SK-N-SH (cell line): ENCODE results near the gene P2RY12. TPM values are rescaled to one million over a fixed set of nuclear protein-coding genes. Genes with fewer than 3 reads are reported as not detected.

Experiments used
- CTCF ChIA-PET: fragments of 300-600, 350-600 bp; formaldehyde crosslinking; extraction: SDS; loops from one replicate; lab custom pipeline; 2021; lab: Yijun Ruan, JAX
- POLR2A ChIA-PET: fragments of 350-600 bp; sonication (Branson Sonifier 250); formaldehyde crosslinking; extraction: SDS; loops from one replicate; lab custom pipeline; 2020; ENCODE audit warnings: antibody characterized with exemption, inconsistent platforms; lab: Yijun Ruan, JAX
- DNase-seq: peaks from one replicate; pipeline ENCODE4 v3.0.0; 2012
- H2AFZ ChIP-seq: fragments of 200-600 bp; sonication (generic); 2 replicates; pipeline ENCODE4 v1.8.1; 2016; ENCODE audit warnings: antibody characterized with exemption, mild to moderate bottlenecking, low read depth
- H3F3A ChIP-seq: fragments of 200-600 bp; sonication (generic); replicated peaks from 2 replicates; pipeline ENCODE3; 2016; ENCODE audit warnings: antibody characterized with exemption, mild to moderate bottlenecking; ENCODE audit not compliant: insufficient read depth
- H3K27ac ChIP-seq, 2 experiments: fragments of 200-500 bp in 1 of 2; fragments of 200-600 bp in 1 of 2; sonication (Bioruptor generic) in 1 of 2; sonication (generic), shearing (Covaris generic) in 1 of 2; 2 replicates each; pipeline versions ENCODE4 v1.5.1 to v1.6.1; 2014 to 2016; ENCODE audit warnings: low read depth in 2 of 2, inconsistent platforms in 1 of 2, low read length in 1 of 2, mild to moderate bottlenecking in 1 of 2, mixed read lengths in 1 of 2
- H3K27me3 ChIP-seq: fragments of 200-600 bp; sonication (generic), shearing (Covaris generic); 2 replicates; pipeline ENCODE4 v1.6.1; 2016; ENCODE audit warnings: mixed run types; ENCODE audit not compliant: insufficient read depth
- H3K36me3 ChIP-seq, 2 experiments: fragments of 200-500 bp in 1 of 2; fragments of 200-600 bp in 1 of 2; sonication (Bioruptor generic) in 1 of 2; sonication (generic) in 1 of 2; replicated peaks in 1 of 2; 2 replicates each; pipeline versions ENCODE3 to v1.5.1; 2014 to 2016; ENCODE audit warnings: low read length in 1 of 2, mild to moderate bottlenecking in 1 of 2; ENCODE audit not compliant: insufficient read depth in 2 of 2, control insufficient read depth in 1 of 2
- H3K4me1 ChIP-seq, 2 experiments: fragments of 200-500 bp in 1 of 2; fragments of 200-600 bp in 1 of 2; sonication (Bioruptor generic) in 1 of 2; sonication (generic), shearing (Covaris generic) in 1 of 2; 2 replicates each; pipeline versions ENCODE4 v1.5.1 to v1.6.1; 2014 to 2016; ENCODE audit warnings: low read depth in 1 of 2, low read length in 1 of 2, mixed run types in 1 of 2; ENCODE audit not compliant: insufficient read depth in 2 of 2, control insufficient read depth in 1 of 2
- H3K4me2 ChIP-seq: fragments of 200-600 bp; sonication (generic), shearing (Covaris generic); 2 replicates; pipeline ENCODE4 v1.6.1; 2017; ENCODE audit warnings: mixed run types
- H3K4me3 ChIP-seq, 2 experiments: fragments of 200-500 bp in 1 of 2; fragments of 200-600 bp in 1 of 2; sonication (Bioruptor generic) in 1 of 2; sonication (generic), shearing (Covaris generic) in 1 of 2; 2 replicates each; pipeline versions ENCODE4 v1.5.1 to v1.8.1; 2014 to 2016; ENCODE audit warnings: low read depth in 2 of 2, inconsistent platforms in 1 of 2, low read length in 1 of 2, mild to moderate bottlenecking in 1 of 2, mixed read lengths in 1 of 2, moderate library complexity in 1 of 2
- H3K79me2 ChIP-seq: fragments of 200-600 bp; sonication (generic); 2 replicates; pipeline ENCODE4 v1.8.1; 2017; ENCODE audit warnings: mild to moderate bottlenecking; ENCODE audit not compliant: insufficient read depth
- H3K9ac ChIP-seq: fragments of 200-600 bp; sonication (generic); 2 replicates; pipeline ENCODE4 v1.6.1; 2017; ENCODE audit warnings: mixed run types
- H3K9me2 ChIP-seq: fragments of 200-600 bp; sonication (generic); 2 replicates; pipeline ENCODE4 v1.6.1; 2017; ENCODE audit warnings: mixed run types
- H3K9me3 ChIP-seq: fragments of 200-600 bp; sonication (generic); 2 replicates; pipeline ENCODE4 v1.6.1; 2017; ENCODE audit warnings: mixed run types, mild to moderate bottlenecking, moderate library complexity
- H4K20me1 ChIP-seq: fragments of 200-600 bp; sonication (generic); 2 replicates; pipeline ENCODE4 v1.6.1; 2017; ENCODE audit warnings: mild to moderate bottlenecking, mixed run types; ENCODE audit not compliant: insufficient read depth
- EP300 ChIP-seq, 2 experiments: IDR thresholded peaks; 2 replicates each; pipeline versions ENCODE4 v1.4.0 to v1.6.1; 2012; ENCODE audit warnings: borderline replicate concordance in 1 of 2, low read depth in 1 of 2, low read length in 1 of 2
- EZH2phosphoT487 ChIP-seq: fragments of 200-600 bp; sonication (generic); IDR thresholded peaks from 2 replicates; pipeline ENCODE4 v1.6.1; 2017; ENCODE audit warnings: low read depth, mixed run types, mild to moderate bottlenecking, antibody characterized with exemption, moderate library complexity, borderline replicate concordance
- FOXM1 ChIP-seq: IDR thresholded peaks from 2 replicates; pipeline ENCODE4 v1.4.0; 2012; ENCODE audit warnings: low read depth, mild to moderate bottlenecking
- GABPA ChIP-seq: IDR thresholded peaks from 2 replicates; pipeline ENCODE4 v1.4.0; 2012; ENCODE audit warnings: low read depth, mild to moderate bottlenecking
- GATA2 ChIP-seq: sonication (generic); formaldehyde crosslinking; IDR thresholded peaks from 2 replicates; pipeline ENCODE4 v1.5.0; 2020; ENCODE audit warnings: mild to moderate bottlenecking, missing genetic modification reagents
- JUND ChIP-seq: IDR thresholded peaks from 2 replicates; pipeline ENCODE4 v1.4.0; 2012
- MEF2A ChIP-seq: IDR thresholded peaks from 2 replicates; pipeline ENCODE4 v1.4.0; 2012; ENCODE audit warnings: low read depth, borderline replicate concordance
- MXI1 ChIP-seq: IDR thresholded peaks from 2 replicates; pipeline ENCODE4 v1.6.1; 2012; ENCODE audit warnings: mild to moderate bottlenecking, low read depth, low read length, improper control_type of control experiment
- NFIC ChIP-seq: IDR thresholded peaks from 2 replicates; pipeline ENCODE4 v1.4.0; 2012; ENCODE audit warnings: borderline replicate concordance
- NRF1 ChIP-seq: IDR thresholded peaks from 2 replicates; pipeline ENCODE4 v1.6.1; 2012; ENCODE audit warnings: low read depth, mild to moderate bottlenecking, low read length
- RCOR1 ChIP-seq: fragments of 150-350 bp; IDR thresholded peaks from 2 replicates; pipeline ENCODE4 v1.6.1; 2017; ENCODE audit warnings: antibody characterized with exemption, low read length
- RFX5 ChIP-seq: IDR thresholded peaks from 2 replicates; pipeline ENCODE4 v1.6.1; 2012; ENCODE audit warnings: mild to moderate bottlenecking, improper control_type of control experiment, low read length
- SMC3 ChIP-seq: IDR thresholded peaks from 2 replicates; pipeline ENCODE4 v1.6.1; 2012; ENCODE audit warnings: low read depth, low read length, improper control_type of control experiment
- TAF1 ChIP-seq: IDR thresholded peaks from 2 replicates; pipeline ENCODE4 v1.6.1; 2012; ENCODE audit warnings: low read depth, mild to moderate bottlenecking, low read length, moderate library complexity, borderline replicate concordance
- TEAD4 ChIP-seq: IDR thresholded peaks from 2 replicates; pipeline ENCODE4 v1.4.0; 2012; ENCODE audit warnings: mild to moderate bottlenecking, borderline replicate concordance; ENCODE audit not compliant: insufficient read depth
- WGBS: methylation state at CpG from one replicate; pipeline ENCODE4 v1.1.6; 2017; ENCODE audit warnings: low lambda C conversion rate; 5-methylcytosine and 5-hydroxymethylcytosine counted together
- polyA plus RNA-seq, 3 experiments: library from polyadenylated mRNA; depleted of rRNA; stranded (reverse); fragments of >200 nt; gene quantifications; 2 replicates each; pipeline ENCODE4 v1.2.3, GENCODE V29; 2012
- TF ChIP-seq, protein P1 (sequence below): IDR thresholded peaks from 2 replicates; pipeline ENCODE4; 2012
- TF ChIP-seq, protein P2 (sequence below): fragments of 200-600 bp; sonication (generic); IDR thresholded peaks from 2 replicates; pipeline ENCODE4 v1.6.1; 2017; ENCODE audit warnings: antibody characterized with exemption, mild to moderate bottlenecking, moderate library complexity
- TF ChIP-seq, protein P3 (sequence below): fragments of 150-350 bp; IDR thresholded peaks from 2 replicates; pipeline ENCODE4 v1.6.1; 2017; ENCODE audit warnings: antibody characterized with exemption, low read length, low read depth, borderline replicate concordance
- TF ChIP-seq, protein P4 (sequence below): fragments of 150-350 bp; IDR thresholded peaks from 2 replicates; pipeline ENCODE4 v1.6.1; 2016; ENCODE audit warnings: mild to moderate bottlenecking, low read depth, low read length

Gene P2RY12
- polyA plus RNA-seq, 1 of the 3 experiments (the other 2 are of a cell fraction): not detected

DNA sequence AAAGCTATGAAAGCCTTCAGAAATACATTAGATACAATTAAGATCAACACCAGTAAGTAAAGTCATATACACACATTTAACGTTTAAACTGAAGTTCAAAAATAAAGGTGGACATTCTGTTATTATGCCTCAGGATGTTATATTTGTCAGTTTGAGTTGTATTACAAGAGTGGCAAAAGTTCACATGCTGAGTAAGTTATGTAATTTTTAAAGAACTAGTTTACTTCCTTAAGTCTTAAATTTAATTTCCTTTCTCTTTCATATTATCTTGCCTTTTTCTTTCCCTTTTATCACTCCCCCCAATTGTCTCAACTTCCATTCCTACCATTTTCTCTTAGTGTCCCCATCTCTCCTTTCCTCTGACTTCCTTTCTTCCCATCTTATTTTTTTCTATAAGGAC lies 63.0 kb downstream of the P2RY12 start:
- Histone ChIP-seq H3K4me3 (no peak overlapping the region), H3K9me2 (no peaks in the 10 kb centered on the region), H4K20me1 (no peaks in the 10 kb centered on the region), H2AFZ (no peak overlapping the region), H3K4me1 (peaks cover 0 to 27% of the 10 kb centered on the region in 2 experiments; a peak in 3 of 4 replicates), H3K9ac (no peak overlapping the region), H3K9me3 (no peaks in the 10 kb centered on the region), H3K27me3 (no peaks in the 10 kb centered on the region; the same call in 1 of the 2 replicates), H3K79me2 (no peaks in the 10 kb centered on the region), H3F3A (no peaks in the 10 kb centered on the region), H3K4me2 (no peak overlapping the region), H3K36me3 (no peaks in the 10 kb centered on the region), H3K27ac (no peak overlapping the region)
- POLR2A ChIA-PET: no interaction called here
- TF ChIP-seq EP300 (IDR thresholded peaks at IDR 0.05; ENCODE audit: borderline replicate concordance in 1 of 2, low read depth in 1 of 2, low read length in 1 of 2) (no peak), GATA2 (no peak), RCOR1 (no peak), NRF1 (no peak), TAF1 (no peak), GABPA (no peak), NFIC (no peak), TEAD4 (no peak), SMC3 (no peak), JUND (no peak), EZH2phosphoT487 (no peak), MEF2A (no peak), MXI1 (no peak), FOXM1 (no peak), RFX5 (no peak)
- TF ChIP-seq, protein P1, sequence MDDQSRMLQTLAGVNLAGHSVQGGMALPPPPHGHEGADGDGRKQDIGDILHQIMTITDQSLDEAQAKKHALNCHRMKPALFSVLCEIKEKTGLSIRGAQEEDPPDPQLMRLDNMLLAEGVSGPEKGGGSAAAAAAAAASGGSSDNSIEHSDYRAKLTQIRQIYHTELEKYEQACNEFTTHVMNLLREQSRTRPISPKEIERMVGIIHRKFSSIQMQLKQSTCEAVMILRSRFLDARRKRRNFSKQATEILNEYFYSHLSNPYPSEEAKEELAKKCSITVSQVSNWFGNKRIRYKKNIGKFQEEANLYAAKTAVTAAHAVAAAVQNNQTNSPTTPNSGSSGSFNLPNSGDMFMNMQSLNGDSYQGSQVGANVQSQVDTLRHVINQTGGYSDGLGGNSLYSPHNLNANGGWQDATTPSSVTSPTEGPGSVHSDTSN: no peak
- TF ChIP-seq, protein P2, sequence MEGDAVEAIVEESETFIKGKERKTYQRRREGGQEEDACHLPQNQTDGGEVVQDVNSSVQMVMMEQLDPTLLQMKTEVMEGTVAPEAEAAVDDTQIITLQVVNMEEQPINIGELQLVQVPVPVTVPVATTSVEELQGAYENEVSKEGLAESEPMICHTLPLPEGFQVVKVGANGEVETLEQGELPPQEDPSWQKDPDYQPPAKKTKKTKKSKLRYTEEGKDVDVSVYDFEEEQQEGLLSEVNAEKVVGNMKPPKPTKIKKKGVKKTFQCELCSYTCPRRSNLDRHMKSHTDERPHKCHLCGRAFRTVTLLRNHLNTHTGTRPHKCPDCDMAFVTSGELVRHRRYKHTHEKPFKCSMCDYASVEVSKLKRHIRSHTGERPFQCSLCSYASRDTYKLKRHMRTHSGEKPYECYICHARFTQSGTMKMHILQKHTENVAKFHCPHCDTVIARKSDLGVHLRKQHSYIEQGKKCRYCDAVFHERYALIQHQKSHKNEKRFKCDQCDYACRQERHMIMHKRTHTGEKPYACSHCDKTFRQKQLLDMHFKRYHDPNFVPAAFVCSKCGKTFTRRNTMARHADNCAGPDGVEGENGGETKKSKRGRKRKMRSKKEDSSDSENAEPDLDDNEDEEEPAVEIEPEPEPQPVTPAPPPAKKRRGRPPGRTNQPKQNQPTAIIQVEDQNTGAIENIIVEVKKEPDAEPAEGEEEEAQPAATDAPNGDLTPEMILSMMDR: no peak
- TF ChIP-seq, protein P3, sequence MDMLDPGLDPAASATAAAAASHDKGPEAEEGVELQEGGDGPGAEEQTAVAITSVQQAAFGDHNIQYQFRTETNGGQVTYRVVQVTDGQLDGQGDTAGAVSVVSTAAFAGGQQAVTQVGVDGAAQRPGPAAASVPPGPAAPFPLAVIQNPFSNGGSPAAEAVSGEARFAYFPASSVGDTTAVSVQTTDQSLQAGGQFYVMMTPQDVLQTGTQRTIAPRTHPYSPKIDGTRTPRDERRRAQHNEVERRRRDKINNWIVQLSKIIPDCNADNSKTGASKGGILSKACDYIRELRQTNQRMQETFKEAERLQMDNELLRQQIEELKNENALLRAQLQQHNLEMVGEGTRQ: no peak
- TF ChIP-seq, protein P4, sequence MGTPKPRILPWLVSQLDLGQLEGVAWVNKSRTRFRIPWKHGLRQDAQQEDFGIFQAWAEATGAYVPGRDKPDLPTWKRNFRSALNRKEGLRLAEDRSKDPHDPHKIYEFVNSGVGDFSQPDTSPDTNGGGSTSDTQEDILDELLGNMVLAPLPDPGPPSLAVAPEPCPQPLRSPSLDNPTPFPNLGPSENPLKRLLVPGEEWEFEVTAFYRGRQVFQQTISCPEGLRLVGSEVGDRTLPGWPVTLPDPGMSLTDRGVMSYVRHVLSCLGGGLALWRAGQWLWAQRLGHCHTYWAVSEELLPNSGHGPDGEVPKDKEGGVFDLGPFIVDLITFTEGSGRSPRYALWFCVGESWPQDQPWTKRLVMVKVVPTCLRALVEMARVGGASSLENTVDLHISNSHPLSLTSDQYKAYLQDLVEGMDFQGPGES: no peak
- DNase-seq: no peak
- CTCF ChIA-PET: interaction anchor here (0.8 to 1.5 kb wide), 2 partner anchors 94 to 153 kb away, joined by 3 to 5 read pairs; no protein-coding TSS in a partner anchor
- 58% methylated on average over 1 of the region's 1 CpG for WGBS
